Stimulated activated CD4-positive, alpha-beta T cell treated with anti-CD3 and anti-CD28 coated beads, Interleukin-4, amount 100 ng/mL, for 1 hour (primary cell): ENCODE data around the gene ZFHX2.
"Not testable (repeated sequence)": the region's sequence is repeated elsewhere in the genome, so short reads cannot be mapped to it uniquely, and the experiment has no call there.

Experiments used
- DNase-seq: peaks from one replicate; pipeline ENCODE4 v3.0.0-alpha.2; 2020

ZFHX2 gene

DNA sequence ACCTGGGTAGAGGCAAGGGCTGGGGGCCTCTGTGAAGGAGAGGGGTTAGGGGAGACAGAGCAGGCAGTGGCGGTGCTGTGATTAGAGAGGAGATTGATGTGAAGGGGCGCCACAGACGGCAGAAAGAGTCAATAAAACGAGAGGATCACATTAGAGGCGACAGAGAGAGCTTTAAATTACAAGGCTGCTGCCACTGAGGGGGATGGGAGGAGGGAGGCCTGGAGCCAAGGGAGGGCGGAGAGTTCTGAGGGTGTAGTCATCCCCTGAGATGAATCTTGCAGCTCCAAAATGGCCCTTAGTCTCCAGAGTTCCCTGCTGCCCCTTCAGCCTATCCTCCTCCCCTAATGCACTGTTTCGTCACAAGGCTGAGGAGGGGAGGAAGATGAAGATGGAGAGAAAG is 12.8 kb downstream of the ZFHX2 start:
- DNase-seq: no peak

DNA sequence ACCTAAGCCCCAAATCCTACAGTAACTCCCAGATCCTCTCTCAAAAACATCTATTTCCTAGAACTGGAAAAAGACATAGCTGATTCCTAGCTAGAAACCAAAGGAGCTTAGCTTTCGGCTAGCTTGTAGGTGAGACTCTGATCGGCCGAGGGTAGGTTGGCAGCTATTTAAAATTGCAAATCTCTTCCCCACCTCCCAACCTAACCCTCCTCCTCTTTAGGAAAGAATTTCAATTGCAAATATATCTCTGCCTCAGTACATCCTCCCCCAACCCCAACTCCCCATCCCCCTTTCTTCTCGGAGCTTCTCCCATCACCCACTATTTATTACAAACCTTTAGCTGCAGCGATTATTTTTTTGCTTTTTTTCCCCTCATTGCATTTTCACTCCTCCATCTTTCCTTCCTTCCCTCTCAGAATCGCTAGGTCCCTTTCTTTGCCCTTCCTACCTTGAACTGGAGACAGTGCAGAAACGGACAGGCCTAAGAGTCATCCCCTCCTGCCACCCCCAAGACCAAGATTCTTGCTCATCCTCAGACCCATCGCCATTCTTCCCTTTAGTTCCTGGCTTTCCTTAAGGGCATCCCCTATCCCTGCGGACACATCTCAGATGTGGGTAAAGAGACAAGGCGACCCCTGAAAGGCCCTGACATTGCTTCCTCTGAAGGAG is 13.4 kb downstream of the ZFHX2 start:
- no peak for DNase-seq

DNA sequence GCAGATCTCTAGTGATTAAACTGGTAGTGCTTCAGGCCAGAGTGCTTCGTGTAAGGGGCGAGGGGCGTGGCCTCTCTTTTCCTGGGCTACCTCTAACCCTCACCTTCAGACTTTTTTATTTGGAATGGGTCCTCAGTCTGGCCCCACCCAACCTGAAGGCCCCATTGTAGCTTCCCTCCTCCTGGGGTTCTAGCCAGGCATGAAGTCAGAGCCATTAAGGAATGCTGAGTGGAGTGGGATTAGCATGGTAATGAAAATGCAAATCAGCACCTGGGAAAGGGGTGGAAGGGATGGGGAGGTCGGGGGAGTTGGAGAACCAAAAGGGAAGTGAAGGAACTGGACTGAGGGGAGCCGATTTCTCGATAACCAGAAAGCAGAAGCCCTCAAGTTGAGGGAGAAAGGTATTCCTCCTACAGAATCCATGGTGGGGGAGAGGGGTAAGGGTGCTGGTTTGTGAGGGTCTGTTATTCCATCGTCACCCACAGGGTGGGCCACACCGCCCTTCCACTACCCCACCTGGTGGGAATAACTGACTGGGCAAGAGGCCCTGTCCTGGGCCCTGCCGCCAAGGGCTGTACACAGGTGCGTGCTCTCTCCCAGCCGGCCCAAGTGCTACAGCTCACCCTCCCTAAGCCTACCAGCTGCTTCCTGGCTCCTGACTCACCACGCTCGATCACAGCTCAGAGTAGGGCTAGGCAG is 14.1 kb downstream of the ZFHX2 start:
- DNase-seq: no peak

DNA sequence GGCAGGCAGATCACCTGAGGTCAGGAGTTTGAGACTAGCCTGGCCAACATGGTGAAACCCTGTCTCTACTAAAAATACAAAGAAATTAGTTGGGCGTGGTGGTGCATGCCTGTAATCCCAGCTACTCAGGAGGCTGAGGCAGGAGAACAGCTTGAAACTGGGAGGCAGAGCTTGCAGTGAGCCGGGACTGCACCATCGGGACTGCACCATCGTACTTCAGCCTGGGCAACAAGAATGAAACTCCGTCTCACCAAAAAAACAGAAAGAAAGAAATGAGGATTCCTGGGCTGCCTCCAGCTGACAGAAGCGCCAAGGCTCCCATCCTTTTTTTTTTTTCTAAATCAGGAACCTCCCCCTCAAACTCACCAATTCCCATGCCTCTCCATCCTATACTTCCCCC is 14.7 kb downstream of the ZFHX2 start:
- not testable (repeated sequence) for DNase-seq

DNA sequence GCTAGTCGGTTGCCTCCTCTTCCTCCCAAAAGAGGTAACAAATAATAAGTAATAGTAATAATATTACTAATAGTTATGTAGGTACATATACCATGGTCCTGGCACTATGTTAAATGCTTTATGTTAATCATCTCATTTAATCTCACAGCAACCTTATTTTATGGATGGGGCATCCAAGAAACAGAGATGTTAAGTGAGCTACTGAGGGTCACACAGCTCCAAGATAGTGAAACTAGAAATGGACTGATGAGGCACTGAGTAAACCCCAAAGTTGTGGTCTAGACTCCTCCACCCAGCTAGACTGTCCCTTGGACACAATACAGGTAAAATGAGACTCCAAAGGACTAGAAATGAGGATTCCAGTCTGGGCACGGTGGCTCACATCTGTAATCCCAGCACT is 15.1 kb downstream of the ZFHX2 start:
- no peak for DNase-seq

DNA sequence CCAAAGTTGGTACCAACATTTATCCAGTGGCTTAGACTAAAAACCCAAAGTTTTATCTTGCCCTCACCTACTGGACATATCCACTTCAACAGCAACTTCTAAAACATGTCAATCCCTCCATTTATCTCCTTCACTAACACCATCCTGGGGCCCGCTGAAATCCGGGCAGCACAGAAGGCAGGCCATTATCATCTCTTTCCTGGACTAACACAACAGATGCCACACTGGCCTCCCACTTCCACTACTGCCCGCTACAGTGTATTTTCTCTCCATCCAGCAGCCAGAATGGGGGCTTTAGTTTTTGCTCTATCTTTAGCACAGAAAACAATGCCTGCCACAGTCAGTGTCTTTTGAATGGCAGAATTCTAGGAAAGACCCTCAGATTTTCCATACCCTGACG is 15.6 kb downstream of the ZFHX2 start:
- DNase-seq: no peak

DNA sequence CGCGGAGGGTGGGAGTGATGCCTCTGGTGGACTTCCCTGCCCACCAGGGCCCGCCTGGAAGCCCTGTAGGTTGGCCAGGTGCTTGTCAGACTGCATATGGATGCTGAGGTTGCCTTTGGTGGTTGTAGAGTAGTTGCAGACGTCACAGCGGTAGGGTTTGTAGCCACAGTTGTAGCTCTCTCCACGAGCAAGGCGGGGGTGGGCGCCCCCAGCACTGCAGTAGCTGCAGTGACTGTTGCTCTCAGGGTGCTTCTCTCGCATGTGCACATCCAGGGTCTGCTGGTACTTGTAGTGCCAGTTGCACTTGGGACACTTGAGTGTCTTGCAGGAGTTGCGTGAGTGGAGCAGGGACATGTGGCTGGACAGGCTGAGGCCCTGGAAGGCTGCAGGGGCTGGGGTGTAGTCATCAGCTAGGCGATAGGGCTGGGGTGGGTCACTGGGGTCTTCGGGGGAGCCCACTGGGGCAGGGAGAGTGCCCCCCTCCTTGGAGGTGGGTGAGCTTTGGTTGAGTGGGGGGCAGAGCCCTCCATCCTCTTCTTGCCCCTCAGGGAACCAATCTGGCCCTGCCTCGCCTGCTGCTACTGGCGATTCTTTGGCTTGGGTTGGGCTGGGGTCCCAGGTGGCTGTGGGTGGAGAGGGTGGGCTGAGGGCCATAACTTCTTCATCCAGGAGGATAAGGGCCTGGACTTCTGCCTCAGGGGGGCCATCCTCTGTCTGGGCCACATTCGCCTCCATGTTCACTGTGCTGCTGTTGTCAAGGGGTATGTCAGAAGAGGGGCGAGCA is 17.7 kb downstream of the ZFHX2 start:
- no peak for DNase-seq

DNA sequence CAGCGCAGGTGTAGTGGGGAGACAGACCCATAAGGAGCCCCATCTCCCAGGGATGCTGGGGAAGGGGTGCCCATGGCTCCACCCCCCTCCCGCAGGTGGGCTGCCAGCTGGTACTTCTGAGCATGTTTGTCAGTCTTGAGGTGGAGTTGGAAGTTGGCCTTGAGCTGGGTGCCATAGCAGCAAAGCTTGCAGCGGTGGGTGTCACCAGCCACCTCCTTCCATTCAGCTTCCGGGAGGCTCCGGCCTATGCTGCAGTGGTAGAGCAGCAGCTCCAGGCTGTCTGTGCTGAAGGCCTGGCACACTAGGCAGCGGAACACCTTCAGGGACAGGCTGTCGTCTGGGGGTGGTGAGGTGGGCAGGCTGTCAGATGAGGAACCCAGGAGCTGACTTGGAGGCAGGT is 18.9 kb downstream of the ZFHX2 start:
- no peak for DNase-seq

DNA sequence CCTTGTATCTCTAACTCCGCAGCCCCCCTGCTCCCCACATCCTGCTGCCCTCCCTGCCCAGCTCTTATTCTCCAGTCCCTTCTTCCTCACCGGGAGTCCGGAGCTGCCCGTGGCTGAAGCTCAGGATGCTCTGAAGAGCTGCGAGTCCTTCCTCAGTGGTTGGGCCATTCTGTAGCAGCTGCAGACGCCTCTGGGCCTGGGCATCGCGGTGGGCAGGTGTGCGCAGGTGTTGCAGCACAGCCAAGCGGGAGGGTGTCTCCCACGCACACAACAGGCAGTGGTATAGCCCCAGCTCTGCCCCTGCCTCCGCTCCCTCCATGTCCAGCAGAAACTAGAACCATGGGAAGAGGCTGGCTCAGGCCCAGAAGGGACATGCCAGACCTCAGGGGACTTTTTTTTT is 20.2 kb downstream of the ZFHX2 start:
- no peak for DNase-seq

DNA sequence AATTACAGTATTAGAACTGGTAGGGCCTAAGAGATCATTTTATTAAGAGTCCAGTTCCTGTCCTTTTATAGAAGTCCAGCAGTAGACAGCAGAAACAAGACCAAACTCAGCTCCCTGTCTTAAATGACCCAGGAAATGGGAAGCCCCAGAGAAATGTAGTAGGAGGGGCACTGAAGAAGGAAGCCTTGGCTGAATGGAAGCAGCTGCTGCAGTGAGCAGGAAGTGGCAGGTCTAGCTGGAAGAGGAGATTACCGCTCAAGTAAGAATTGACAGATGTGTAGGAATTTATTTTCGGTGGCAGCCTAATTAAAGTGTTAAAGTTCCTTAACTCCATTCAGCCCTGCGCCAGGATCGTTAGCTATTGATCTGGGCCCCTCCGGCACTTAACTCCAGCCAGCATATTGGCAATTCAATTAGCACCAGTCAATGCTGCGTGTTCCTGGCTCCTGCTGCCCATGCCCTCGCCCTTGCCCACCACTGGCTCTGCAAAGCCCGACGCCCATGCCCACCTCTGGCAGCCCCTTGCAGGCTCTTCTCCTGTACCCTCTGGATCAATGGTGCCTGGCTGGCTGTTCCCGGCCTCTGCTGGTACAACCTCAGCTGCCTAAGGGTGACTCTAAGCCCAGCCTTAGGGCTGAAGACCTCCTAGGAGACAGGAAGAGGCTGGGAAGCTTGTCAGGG is 21.1 kb downstream of the ZFHX2 start:
- DNase-seq: no peak

DNA sequence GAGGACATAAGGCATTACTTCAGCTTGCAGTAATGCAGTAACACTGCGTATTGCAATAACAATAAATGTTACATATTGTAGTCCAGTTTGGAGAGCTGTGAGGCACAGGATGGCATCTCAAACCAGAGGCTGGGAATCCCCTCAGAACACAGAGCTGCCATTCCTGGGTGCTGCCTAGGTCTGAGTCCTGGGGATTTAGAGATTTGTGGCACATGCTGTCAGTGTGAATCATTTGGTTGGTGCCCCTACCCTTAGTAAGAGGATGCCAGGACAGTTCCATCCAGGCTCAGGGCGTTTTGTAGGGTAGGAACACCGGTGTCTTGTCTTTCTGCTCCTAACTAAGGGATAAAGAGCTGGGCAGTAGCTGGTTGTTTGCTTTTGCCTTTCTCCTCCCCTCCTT is 22.5 kb downstream of the ZFHX2 start:
- no peak for DNase-seq

DNA sequence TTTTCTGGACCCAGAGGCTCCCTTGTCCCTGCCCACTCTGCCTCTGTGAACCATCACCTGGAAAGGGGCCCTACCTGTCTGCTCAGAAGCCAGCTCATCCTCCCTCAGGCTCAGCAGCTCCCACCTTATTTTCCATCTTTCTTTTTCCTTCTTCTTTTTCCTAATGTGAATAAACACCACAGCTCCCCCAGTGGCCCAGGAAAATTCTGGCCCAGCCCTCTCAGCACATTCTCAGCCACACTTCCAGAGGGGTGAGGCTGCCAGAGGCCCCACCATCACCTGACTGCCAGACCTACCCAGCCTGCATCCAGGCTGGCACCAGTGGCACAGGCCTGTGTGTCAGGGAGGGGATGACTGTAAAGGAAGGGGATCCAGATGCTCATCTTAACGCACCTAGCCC is 23.0 kb downstream of the ZFHX2 start:
- no peak for DNase-seq

DNA sequence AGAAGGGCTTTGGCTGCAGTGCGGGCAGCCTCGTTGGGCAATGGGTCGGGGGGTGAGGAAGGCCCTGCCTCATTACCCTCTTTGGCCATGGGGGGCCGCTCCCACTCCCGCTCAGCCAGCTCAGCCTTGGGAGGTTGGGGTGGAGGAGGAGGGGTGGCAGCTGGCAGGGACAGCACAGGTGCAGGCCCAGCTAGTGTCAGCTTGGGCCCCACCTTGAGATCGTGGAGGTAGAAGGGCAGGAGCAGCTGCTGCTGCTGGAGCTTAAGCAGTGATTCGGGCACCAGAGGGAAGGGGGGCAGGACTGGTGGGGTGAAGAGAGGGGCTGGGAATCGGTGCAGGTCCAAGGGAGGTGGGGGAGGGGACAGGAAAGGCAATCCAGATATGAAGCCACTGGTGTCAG is 26.0 kb downstream of the ZFHX2 start:
- DNase-seq: no peak

DNA sequence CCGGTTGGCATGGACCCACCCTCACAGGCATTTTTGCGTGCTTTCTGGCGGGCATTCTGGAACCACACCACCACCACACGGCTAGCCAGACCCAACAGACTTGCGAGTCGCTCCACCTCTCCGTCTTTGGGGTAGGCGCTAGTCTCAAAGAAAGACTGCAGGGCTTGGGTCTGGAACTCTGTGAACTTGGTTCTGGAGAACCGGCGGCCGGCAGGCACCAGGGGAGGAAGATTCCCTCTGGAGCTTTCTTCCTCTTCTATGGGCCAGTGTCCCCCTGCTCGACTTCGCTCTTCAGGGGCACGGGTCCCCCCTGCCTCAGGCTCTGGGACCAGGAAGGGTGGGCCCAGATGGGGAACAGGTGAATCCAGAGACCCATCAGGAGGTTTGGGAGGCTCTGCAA is 26.6 kb downstream of the ZFHX2 start:
- no peak for DNase-seq

DNA sequence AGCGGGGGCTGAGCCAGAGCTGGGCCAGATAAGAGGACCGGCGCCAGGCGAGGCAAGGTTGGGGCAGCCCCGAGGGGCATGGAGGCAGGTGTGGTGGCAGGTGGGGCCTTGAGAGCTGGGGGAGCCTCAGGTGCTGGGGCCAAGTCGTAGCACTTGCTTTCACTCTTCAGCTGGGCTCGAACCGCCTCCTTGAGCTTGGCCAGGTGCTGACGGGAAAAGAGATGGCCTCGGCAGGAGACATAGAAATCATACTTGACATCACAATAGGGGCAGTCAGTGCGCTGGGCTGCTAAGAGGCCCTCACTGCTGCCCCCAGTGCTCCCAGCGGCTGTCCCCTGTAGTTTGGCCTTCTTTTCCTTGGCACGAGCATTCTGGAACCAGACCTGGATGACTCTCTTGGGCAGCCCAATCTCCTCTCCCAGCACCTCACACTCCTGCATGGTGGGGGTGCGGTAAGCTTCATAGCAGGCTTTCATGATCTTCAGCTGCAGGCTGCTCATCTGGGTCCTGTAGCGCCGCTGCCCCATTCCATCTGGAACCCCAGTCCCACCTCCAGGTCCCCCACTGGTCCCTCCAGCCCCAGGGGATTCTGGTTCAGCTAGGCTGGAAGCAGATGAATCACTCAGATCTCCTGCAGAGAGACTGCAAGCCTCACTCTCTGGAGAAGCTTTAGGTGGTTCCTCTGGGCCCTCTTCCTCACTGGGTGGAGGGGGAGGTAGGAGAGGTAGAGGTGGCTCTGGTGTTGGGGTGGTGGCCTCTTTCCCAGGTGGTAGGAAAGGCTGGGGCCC is 28.1 kb downstream of the ZFHX2 start:
- no peak for DNase-seq

DNA sequence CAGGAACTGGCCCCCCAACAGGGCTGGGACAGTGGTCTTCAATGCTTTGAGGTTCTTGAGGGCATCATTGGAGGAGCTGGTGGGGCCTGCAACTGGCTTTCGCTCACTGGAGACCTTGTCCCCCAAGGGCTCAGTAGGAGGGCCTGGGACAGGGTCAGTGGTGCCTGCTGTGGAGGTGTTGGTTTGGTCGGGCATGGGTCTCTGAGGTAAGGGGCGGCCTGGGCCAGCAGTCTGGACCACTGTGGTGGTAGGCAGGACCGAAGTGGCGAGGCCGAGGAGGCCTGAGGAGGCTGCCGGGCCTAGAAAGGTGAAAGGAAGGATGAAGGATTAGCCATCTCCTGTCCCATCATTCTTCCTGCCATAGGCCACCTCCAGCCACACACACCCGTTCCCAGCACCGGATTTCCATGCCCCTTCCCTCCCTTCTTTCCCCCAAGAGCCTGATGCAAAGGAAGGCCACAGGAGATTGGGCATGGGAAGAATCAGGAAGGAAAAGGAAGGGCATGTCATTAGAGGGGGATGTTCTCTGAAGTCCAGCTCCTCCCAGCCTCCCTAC is 28.8 kb downstream of the ZFHX2 start:
- no peak for DNase-seq

DNA sequence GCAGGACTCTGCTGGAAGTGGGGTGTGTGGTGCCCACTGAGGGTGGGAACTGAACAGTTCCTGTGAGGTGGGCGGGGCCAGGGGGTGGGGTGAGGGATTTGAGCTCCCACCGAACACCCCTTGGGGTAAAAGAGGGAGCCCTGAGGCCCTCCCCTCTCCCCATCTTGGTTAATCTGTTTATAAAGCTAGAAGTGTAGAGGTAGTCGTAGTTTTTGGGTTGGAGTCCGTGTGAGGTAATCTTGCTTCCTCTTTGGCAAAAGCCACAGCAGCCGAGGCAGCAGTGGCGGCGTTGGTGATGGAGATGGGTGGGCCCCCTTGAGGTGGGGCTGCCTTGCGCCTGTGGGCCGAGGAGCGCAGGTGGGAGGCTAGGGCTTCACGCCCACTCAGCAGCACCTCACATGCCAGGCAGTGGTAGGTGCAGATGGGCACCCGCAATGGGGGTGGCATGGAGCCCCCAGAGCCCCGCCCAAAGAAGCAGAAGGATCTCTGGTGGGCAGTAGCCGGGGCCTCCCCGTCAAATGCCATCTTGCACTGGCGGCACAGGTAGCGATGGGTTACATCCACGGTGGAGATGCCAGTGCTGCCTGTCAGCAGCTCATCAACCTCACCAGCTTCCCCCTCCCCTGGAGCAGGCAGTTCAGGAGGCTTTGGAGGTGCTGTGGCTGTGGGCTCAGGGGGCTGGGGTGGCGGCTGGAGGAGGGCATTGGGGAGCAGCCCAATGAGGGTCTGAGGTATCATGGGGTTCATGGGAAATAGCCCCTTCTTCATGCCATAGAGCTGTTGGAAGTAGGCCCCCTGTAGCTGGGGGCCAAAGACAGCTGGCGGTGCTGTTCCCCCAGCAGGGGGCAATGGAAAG is 29.6 kb downstream of the ZFHX2 start:
- no peak for DNase-seq

DNA sequence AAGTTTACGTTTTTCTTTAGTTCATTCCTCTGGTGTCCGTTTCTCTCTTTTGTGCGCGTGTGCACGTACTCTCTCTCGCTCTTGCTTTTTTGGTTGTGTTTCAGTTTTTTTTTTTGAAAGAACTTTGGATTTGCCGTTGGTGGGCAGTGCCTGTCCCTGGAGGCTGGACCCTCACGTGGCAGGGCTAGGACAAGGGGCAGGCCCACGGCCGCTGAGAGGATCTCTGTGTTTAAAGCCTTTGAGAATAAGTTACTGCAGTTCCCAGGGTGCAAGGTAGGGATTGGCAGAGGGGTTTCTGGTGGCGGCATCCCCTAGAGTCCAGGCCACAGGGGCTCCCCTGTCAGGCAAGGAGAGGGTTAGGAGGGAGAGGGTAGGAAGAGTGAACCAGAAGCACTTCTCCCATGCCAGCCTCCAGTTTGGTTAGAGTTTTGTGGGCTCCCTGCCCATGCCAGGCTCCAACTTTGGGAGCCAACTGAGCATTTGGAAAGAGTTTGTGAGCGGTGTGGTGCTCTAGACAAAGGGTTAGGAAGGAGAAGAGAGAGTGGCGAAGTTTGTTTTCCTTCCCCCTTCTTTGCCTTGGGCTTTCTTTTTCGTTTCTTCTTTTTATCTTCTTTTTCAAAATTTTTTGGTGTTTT is 30.5 kb downstream of the ZFHX2 start:
- no peak for DNase-seq

DNA sequence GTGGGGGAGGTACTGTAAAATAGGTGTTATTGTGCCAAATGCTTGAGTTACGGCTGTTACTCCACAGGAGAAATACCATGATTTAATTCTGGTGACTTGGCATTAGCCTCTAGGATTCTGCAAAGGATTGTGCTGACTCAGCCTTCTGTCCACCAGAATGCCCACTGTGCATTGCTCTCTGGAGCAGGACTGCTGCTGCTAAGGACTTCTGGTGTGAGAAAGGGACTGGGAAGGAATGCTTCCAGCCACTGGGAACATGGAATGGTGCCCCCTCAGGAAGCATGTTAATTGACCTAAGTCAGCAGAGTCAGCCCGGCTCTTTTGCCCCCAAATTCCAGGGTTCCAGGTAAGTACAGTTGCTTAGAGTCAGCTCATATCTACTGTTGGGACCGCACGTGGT is 32.9 kb downstream of the ZFHX2 start:
- DNase-seq: no peak

DNA sequence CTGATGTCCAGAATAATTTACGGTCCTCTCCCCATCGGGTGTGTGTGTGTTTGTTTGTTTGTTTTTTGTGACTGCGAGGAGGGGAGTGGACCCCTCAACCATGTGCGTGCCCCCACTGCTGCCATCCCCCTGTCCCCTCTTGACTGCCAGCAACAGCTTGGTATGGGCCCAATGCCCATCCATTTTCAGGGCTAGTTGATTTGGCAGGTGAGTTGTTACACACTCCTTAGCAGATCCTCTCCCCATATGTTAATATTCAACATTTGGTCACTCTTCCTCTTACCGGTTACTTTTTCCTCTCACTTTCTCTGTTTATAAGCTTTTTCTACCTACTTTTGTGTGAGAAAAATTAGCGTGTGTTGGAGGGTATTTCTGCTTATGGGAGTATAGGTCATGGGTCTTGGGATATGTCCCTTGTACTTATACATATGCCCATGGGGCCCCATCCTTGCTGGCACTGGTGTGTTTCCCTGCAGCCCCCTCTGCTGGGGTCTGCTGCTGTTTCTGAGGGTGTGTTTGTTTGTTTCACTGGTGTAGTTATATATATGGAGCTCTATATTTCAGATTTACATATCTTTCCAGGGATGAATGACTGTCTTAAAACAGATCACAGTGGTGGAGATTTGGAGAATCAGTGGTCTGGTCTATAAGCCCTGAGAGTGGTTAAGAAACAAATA is 33.8 kb downstream of the ZFHX2 start:
- DNase-seq: no peak

DNA sequence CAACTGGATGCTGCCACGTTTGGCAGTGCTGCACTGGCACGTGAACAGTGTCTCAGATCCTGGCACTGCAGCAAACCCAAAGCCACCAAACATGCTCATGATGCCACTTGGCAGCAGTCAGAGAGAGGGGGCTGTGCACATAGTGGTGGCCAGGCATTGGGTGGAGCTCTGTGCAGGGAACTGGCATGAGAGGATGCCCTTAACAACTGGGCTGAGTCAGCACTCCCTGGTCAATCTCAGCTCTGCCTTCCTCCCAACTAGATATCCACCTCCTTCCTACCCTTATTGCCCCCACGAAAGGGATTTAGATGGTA is 37.0 kb downstream of the ZFHX2 start:
- no peak for DNase-seq
